Aorta (tissue), 5 donors: ENCODE measurements around the gene ZNF566. TPM values are rescaled to one million over a fixed set of nuclear protein-coding genes. Genes with fewer than 3 reads are reported as not detected.

Source experiments
- ATAC-seq: fragments of 200-7000 bp; cut with Tn5 transposase; one replicate; pipeline ENCODE4 v1.9.1; 2022; ENCODE audit warnings: moderate library complexity; ENCODE audit not compliant: low FRiP score
- DNase-seq, 2 donors: peaks; one replicate each; pipeline ENCODE4 v3.0.0-alpha.2; 2020
- H3K27ac ChIP-seq, 2 donors: one replicate each; pipeline ENCODE4 v1.5.1; 2013; ENCODE audit warnings: low read length in 2 of 2, mild to moderate bottlenecking in 2 of 2, moderate library complexity in 2 of 2, control low read depth in 1 of 2, inconsistent platforms in 1 of 2, low read depth in 1 of 2
- H3K27me3 ChIP-seq, 2 donors: one replicate each; pipeline ENCODE4 v1.6.1; 2013; ENCODE audit warnings: control low read depth in 1 of 2, low read length in 1 of 2, mild to moderate bottlenecking in 1 of 2, moderate library complexity in 1 of 2; ENCODE audit not compliant: insufficient read depth in 2 of 2, control insufficient read depth in 1 of 2
- H3K36me3 ChIP-seq, 2 donors: one replicate each; pipeline ENCODE4 v1.6.1; 2013; ENCODE audit warnings: control low read depth in 1 of 2, low read length in 1 of 2, mild to moderate bottlenecking in 1 of 2; ENCODE audit not compliant: insufficient read depth in 2 of 2, control insufficient read depth in 1 of 2
- H3K4me1 ChIP-seq, 2 donors: one replicate each; pipeline ENCODE4 v1.6.1; 2013; ENCODE audit warnings: low read length in 2 of 2, control low read depth in 1 of 2, mild to moderate bottlenecking in 1 of 2, moderate library complexity in 1 of 2; ENCODE audit not compliant: insufficient read depth in 2 of 2, control insufficient read depth in 1 of 2
- H3K4me3 ChIP-seq, 2 donors: one replicate each; pipeline ENCODE4 v1.5.1; 2013; ENCODE audit warnings: low read length in 2 of 2, control low read depth in 1 of 2, mild to moderate bottlenecking in 1 of 2
- H3K9me3 ChIP-seq: one replicate; pipeline ENCODE4 v1.6.1; 2013; ENCODE audit warnings: mild to moderate bottlenecking, low read length; ENCODE audit not compliant: control insufficient read depth
- WGBS, 2 donors: extraction: QIAGEN DNeasy Blood & Tissue Kit; methylation state at CpG; one replicate each; pipeline ENCODE4 v1.1.7; 2013; 5-methylcytosine and 5-hydroxymethylcytosine counted together
- intact Hi-C, 2 donors: fragments of 100-400 bp; cut with DNase I; formaldehyde crosslinking; loops; one replicate each; pipeline versions ENCODE4 v1.14.2 to v1.15.0; 2022
- long read RNA-seq, 2 donors: library from polyadenylated mRNA; unstranded; transcript quantifications; one replicate each; pipeline ENCODE4 v2.0.0, GENCODE V29; 2020 to 2021
- polyA plus RNA-seq, 2 donors: library from polyadenylated mRNA; stranded (reverse); fragments of 200-250 nt; gene quantifications; one replicate each; pipeline ENCODE4 v1.2.3, GENCODE V29; 2013
- total RNA-seq, 2 donors: library from RNA; stranded (reverse); fragmentation: NEBNext Ultra II Directional; extraction: Animal tissue kit (Norgen Biotek cat#: 25700); gene quantifications; one replicate each; pipeline ENCODE4 v1.2.1, GENCODE V29; 2021
- donor health status: healthy with polysubstance abuse.
- donor health status: Bipolar disorder and iron deficiency.
- donor health status: DM: no; HTN: no; CAD: no.
- donor health status: DM: no; HTN: no; CAD: no.
- donor health status: DM: yes; HTN: yes; CAD: no.

The ZNF566 gene
- total RNA-seq: 10 to 100 TPM; 13.6 to 16.5 TPM
- polyA plus RNA-seq: 10 to 100 TPM in 1 of 2 donors, 1 to 10 TPM in 1; 8.0 to 10.0 TPM
- long read RNA-seq, donor 1, partial matches to known transcripts: 0 of 9 reads
- long read RNA-seq, donor 1, other reads (novel, unspliced or antisense): 1 of 9 reads
- long read RNA-seq, donor 2, partial matches to known transcripts: 0 of 7 reads
- long read RNA-seq, donor 2, other reads (novel, unspliced or antisense): 3 of 7 reads

DNA sequence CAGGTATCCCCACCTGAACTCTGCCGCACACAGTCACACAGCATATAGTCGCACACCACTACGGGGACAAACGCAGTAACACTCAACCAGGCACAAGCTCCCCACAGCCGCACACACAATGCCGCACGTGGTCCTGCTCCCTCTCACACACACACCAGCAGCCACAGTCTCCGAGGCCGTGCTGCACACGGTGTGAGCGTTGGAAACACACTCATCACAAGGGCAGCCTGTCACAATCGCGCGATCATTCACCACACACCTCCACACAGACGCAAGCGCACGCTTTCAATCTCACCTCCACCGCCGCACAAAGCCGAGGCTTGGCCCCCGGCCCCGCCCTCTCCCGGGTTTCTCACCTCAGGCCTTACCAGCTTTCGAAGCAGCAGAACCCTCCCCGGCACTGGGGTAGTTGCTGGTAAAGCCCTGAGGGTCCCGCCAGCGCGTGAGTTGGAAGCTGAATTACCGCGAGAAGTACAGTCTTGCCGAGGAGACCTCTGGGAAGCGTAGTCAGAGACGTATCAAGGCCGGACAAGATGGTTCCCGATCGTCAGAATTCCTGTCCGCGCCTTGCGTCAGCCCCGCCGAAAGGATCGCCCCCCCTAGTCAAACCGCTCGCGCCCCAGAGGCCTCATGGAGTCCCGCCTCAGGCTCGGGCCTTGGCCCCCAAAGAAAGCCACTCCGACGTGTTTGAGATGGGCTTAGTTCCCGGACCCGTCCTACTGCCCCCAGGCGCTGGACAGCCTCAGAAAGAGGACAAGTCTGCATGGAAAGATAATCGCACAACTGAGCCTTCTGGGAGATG lies at the start of gene ZNF566:
Gene ZNF566 (minus strand): TSS at position 444 of the 802 bp plus-strand sequence. CDS start 13,004 bp downstream, outside the sequence.
- Histone ChIP-seq H3K4me3 (peak within 1 kb of the TSS; percentile 77 to 84), H3K36me3 (no peaks in the 10 kb centered on the region), H3K27me3 (no peaks in the 10 kb centered on the region), H3K4me1 (no peaks in the 10 kb centered on the region), H3K27ac (peak within 1 kb of the TSS in 1 of 2 donors; percentile 67), H3K9me3 (no peaks in the 10 kb centered on the region)
- WGBS, 2 donors: 0% methylated on average over 53 of the region's 53 CpGs
- ATAC-seq (peak; percentile 99), DNase-seq (peak; percentile 94)
- intact Hi-C loops: loop anchor here in 1 of 2 donors (5.0 kb wide), 1 partner anchor 67 kb away; no protein-coding TSS in a partner anchor

DNA sequence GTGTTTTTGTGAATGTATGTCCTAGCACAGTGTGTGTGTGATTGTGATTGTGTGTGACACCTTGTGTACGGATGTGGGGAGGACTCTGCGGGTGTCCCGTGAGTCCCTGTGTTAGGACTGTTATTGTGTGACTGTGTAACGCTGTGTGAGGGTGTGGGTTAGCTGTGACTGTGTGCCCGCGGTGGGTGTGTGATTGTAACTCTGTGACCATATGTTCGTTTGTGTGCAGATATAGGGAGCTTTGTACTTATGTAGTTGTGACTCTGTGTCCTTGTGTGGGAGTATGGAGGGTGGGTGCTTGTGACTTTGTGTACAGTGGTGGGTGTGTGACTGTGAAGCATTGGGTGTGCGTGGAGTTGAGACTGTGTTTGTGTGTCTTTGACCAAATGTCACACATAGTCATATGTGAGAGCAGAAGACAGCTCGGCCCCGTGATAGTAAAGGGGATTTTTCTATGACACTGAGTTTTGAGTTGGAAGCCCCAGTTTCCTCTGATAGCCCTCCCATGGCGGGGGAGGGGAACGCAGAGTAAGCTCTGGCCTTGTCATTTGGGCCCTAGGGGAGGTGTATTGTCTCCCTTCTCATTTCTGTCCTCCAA lies 39.7 kb upstream of the ZNF566 start:
- Histone ChIP-seq H3K4me1 (peaks cover 0 to 5% of the 10 kb centered on the region in 2 donors), H3K4me3 (peak overlapping the region; percentile 50 to 89), H3K27ac (no peak overlapping the region), H3K27me3 (no peaks in the 10 kb centered on the region), H3K9me3 (peaks cover 5% of the 10 kb centered on the region), H3K36me3 (peaks cover 2 to 8% of the 10 kb centered on the region in 2 donors)
- peak; percentile 37 for ATAC-seq
- WGBS, 2 donors: 6 to 11% methylated on average over 12 of the region's 12 CpGs
- intact Hi-C loops: loop anchor here in 1 of 2 donors (5.0 kb wide), 1 partner anchor 318 kb away; no protein-coding TSS in a partner anchor
- no peak for DNase-seq

DNA sequence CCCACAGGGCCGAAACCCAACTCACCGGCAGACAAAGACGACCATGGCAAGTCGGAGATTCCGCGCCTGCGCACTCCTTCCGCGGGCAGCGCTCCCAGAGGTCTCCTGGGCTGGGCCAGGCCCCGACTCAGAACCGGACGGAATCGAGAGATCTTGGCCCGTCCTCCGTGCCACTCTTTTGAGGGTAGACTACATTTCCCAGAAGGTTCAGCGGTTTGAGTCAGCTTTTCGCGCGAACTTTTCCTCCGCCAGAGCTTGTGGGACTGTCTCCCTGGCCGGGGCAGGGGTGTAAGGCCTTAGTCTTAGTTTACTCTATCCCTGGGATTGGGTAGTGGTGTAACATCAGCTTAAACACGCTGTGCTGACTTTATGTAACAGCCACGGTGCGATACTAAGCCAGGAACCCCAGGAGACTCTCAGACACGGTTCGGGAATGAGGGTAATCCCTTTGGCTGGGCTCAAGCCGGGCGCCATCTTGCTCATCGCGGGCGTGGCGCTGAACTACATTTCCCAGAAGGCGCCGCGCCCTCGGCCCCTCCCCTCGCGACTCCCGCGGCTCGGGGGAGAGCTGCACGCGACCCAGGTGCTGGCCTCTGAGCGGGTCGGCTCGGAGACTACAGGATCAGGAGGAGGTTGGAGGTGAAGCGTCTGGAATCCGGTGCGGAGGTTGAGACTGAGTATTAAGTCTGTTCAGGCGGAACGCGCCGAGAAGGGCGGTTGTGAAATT lies 39.0 kb upstream of the ZNF566 start, which contains the start of gene ZNF260:
Gene ZNF260 (minus strand): TSS at position 78 of the 727 bp plus-strand sequence. CDS start 13,033 bp downstream, outside the sequence.
- peaks cover 2 to 8% of the 10 kb centered on the region in 2 donors for H3K36me3 ChIP-seq
- DNase-seq: peak; percentile 98 to 99
- no peaks in the 10 kb centered on the region for H3K27me3 ChIP-seq
- intact Hi-C loops: loop anchor here in 1 of 2 donors (5.0 kb wide), 1 partner anchor 319 kb away; no protein-coding TSS in a partner anchor
- H3K4me3 ChIP-seq: peak within 1 kb of the TSS; percentile 55 to 89
- peak; percentile 100 for ATAC-seq
- 0% methylated on average over 55 of the region's 55 CpGs for WGBS, 2 donors
- H3K27ac ChIP-seq: peak within 1 kb of the TSS; percentile 46 to 73
- peaks cover 5% of the 10 kb centered on the region for H3K9me3 ChIP-seq
- H3K4me1 ChIP-seq: peaks cover 0 to 5% of the 10 kb centered on the region in 2 donors

DNA sequence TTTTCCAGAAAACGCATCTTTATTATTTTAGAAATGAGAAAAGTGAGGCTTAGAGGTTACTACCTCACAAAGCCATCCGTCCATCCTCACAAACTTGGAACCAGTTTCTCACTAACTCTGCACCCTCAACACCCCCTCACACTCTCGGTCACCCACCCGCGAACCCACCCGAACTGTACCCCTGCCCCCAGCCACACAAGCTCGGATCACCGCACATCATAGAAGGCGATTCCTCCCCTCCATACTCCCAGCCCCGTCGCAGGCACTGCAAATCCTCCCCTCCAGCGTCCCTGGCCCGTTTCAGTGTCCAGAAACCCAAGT lies 38.5 kb upstream of the ZNF566 start:
- ATAC-seq (no peak), DNase-seq (no peak)
- Histone ChIP-seq H3K27me3 (no peaks in the 10 kb centered on the region), H3K4me1 (peaks cover 0 to 5% of the 10 kb centered on the region in 2 donors), H3K27ac (peak overlapping the region; percentile 46 to 60), H3K4me3 (peak overlapping the region; percentile 4 to 89), H3K36me3 (peaks cover 2 to 8% of the 10 kb centered on the region in 2 donors), H3K9me3 (peaks cover 3% of the 10 kb centered on the region)
- intact Hi-C loops: loop anchor here in 1 of 2 donors (5.0 kb wide), 1 partner anchor 319 kb away; no protein-coding TSS in a partner anchor
- 0 to 1% methylated on average over 13 of the region's 13 CpGs for WGBS, 2 donors

DNA sequence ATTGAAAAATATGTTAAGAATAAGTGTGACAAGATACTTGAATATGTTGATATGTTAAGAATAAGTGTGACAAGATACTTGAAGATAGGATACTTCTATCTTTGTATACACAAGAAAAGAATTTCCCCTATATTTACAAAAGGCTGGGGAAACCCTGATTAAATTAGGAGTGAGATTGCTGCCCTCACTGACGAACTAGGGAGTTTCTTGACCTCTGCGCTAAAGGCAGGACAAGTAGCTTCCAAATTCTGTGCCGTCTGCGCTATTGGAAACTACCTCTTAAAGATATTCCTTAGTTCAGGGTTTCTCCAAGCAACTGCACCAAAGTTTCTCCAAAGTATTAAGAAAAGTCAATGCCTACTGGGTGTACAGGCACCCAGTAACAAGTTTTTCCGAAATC lies 38.0 kb upstream of the ZNF566 start:
- intact Hi-C loops: loop anchor here in 1 of 2 donors (5.0 kb wide), 1 partner anchor 320 kb away; no protein-coding TSS in a partner anchor
- 3 to 4% methylated on average over 5 of the region's 5 CpGs for WGBS, 2 donors
- ATAC-seq (no peak), DNase-seq (no peak)
- Histone ChIP-seq H3K27me3 (no peaks in the 10 kb centered on the region), H3K4me3 (peak overlapping the region; percentile 4 to 89), H3K27ac (no peak overlapping the region), H3K36me3 (peaks cover 2 to 11% of the 10 kb centered on the region in 2 donors), H3K9me3 (peaks cover 5% of the 10 kb centered on the region), H3K4me1 (peaks cover 0 to 5% of the 10 kb centered on the region in 2 donors)

DNA sequence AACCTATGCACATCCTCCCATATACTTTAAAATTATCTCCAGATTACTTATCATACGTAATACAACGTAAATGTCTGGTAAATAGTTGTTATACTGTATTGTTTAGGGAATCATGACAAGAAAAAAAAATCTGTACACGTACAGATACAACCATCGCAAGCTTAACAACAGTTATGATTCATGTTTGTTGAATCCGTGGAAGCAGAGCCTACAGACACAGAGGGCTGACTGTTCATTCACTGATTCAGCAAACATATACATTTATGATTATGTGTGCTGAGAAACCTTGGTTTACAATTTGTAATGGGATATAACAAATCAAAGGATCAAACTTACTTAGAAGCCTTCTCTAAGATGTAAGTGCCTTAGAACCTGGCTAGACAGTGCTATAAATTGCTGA lies 37.2 kb upstream of the ZNF566 start:
- peaks cover 10% of the 10 kb centered on the region for H3K9me3 ChIP-seq
- no peak overlapping the region for H3K4me3 ChIP-seq
- H3K27me3 ChIP-seq: no peaks in the 10 kb centered on the region
- peaks cover 2 to 11% of the 10 kb centered on the region in 2 donors for H3K36me3 ChIP-seq
- no peak overlapping the region for H3K27ac ChIP-seq
- DNase-seq (no peak), ATAC-seq (no peak)
- intact Hi-C loops: loop anchor here in 1 of 2 donors (5.0 kb wide), 1 partner anchor 321 kb away; no protein-coding TSS in a partner anchor
- peaks cover 0 to 5% of the 10 kb centered on the region in 2 donors for H3K4me1 ChIP-seq
- 75 to 82% methylated on average over 5 of the region's 5 CpGs for WGBS, 2 donors

DNA sequence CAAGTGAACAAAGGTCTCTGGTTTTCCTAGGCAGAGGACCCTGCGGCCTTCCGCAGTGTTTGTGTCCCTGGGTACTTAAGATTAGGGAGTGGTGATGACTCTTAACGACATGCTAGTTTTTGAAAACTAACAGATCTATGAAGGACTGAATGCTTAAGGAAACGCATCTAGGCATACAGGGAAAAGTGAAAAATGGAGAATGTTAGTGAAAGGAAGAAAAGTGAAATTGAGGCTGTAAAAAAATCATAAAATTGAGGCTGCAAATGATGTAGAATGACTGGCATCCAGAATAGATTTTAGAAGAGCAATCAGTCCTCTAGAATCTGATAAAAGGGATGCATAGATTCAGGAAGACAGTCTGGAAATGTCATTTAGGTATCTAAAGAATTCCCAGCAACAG lies 35.3 kb upstream of the ZNF566 start:
- no peak overlapping the region for H3K4me3 ChIP-seq
- 97 to 98% methylated on average over 4 of the region's 4 CpGs for WGBS, 2 donors
- no peaks in the 10 kb centered on the region for H3K27me3 ChIP-seq
- H3K36me3 ChIP-seq: peaks cover 2 to 11% of the 10 kb centered on the region in 2 donors
- intact Hi-C loops: loop anchor here in 1 of 2 donors (5.0 kb wide), 1 partner anchor 323 kb away; no protein-coding TSS in a partner anchor
- ATAC-seq (no peak), DNase-seq (no peak)
- H3K4me1 ChIP-seq: peaks cover 0 to 7% of the 10 kb centered on the region in 2 donors
- no peak overlapping the region for H3K27ac ChIP-seq
- H3K9me3 ChIP-seq: peaks cover 16% of the 10 kb centered on the region
